SK-N-SH treated with all-trans-retinoic acid at 6 μM for 48 hours (cell line): ENCODE data around the gene PPEF1.
A peak's percentile ranks its signal among the peaks of the same experiment; 100 is the strongest.

Experiments used
- ATAC-seq: fragments of 200-7000 bp; cut with Tn5 transposase; 3 replicates; pipeline ENCODE4 v1.9.1; 2020; ENCODE audit warnings: mild to moderate bottlenecking, moderate library complexity
- ARNTL ChIP-seq: fragments of 450-650 bp; formaldehyde crosslinking; IDR thresholded peaks from 2 replicates; pipeline ENCODE4 v1.5.0; 2020; ENCODE audit warnings: low read depth, mild to moderate bottlenecking, moderate library complexity, borderline replicate concordance
- BACH2 ChIP-seq: fragments of 250-450 bp; sonication (Bioruptor Pico); IDR thresholded peaks from 2 replicates; pipeline ENCODE4 v1.9.0; 2021; ENCODE audit warnings: mild to moderate bottlenecking, borderline replicate concordance
- CSDC2 ChIP-seq: fragments of 250-450 bp; sonication (Bioruptor Pico); IDR thresholded peaks from 2 replicates; pipeline ENCODE4 v1.5.0; 2020; ENCODE audit warnings: mild to moderate bottlenecking, moderate library complexity
- CSRNP3 ChIP-seq: fragments of 250-450 bp; sonication (Bioruptor Pico); IDR thresholded peaks from 2 replicates; pipeline ENCODE4 v1.5.1; 2021; ENCODE audit warnings: mild to moderate bottlenecking, moderate library complexity
- ESRRG ChIP-seq: fragments of 250-450 bp; sonication (Bioruptor Pico); IDR thresholded peaks from 2 replicates; pipeline ENCODE4 v1.6.1; 2021; ENCODE audit warnings: mild to moderate bottlenecking
- GLIS3 ChIP-seq: fragments of 250-450 bp; sonication (Bioruptor Pico); IDR thresholded peaks from 2 replicates; pipeline ENCODE4 v1.5.0; 2020; ENCODE audit warnings: mild to moderate bottlenecking, moderate library complexity
- ISL1 ChIP-seq: fragments of 250-450 bp; sonication (Bioruptor Pico); IDR thresholded peaks from 2 replicates; pipeline ENCODE4 v2.1.2; 2022; ENCODE audit warnings: mild to moderate bottlenecking, moderate library complexity
- OSR1 ChIP-seq: fragments of 250-450 bp; sonication (Bioruptor Pico); IDR thresholded peaks from 2 replicates; pipeline ENCODE4 v1.8.0; 2022; ENCODE audit warnings: moderate library complexity, mild to moderate bottlenecking, inconsistent platforms
- PATZ1 ChIP-seq: fragments of 250-450 bp; sonication (Bioruptor Pico); IDR thresholded peaks from 2 replicates; pipeline ENCODE4 v1.8.0; 2020; ENCODE audit warnings: mild to moderate bottlenecking, moderate library complexity, borderline replicate concordance
- POU6F1 ChIP-seq: fragments of 250-450 bp; sonication (Bioruptor Pico); IDR thresholded peaks from 2 replicates; pipeline ENCODE4 v1.8.0; 2021; ENCODE audit warnings: low read depth, mild to moderate bottlenecking, moderate library complexity, borderline replicate concordance
- PPARA ChIP-seq: fragments of 250-450 bp; sonication (Bioruptor Pico); IDR thresholded peaks from 2 replicates; pipeline ENCODE4 v1.5.0; 2020; ENCODE audit warnings: mild to moderate bottlenecking, borderline replicate concordance
- RARB ChIP-seq: fragments of 250-450 bp; sonication (Bioruptor Pico); IDR thresholded peaks from 2 replicates; pipeline ENCODE4 v1.8.0; 2021; ENCODE audit warnings: mild to moderate bottlenecking, moderate library complexity
- TCF4 ChIP-seq: fragments of 250-450 bp; sonication (Bioruptor Pico); IDR thresholded peaks from 2 replicates; pipeline ENCODE4 v1.8.0; 2021; ENCODE audit warnings: mild to moderate bottlenecking, moderate library complexity, borderline replicate concordance
- TOX ChIP-seq: fragments of 250-450 bp; sonication (Bioruptor Pico); IDR thresholded peaks from 2 replicates; pipeline ENCODE4 v1.8.0; 2021; ENCODE audit warnings: mild to moderate bottlenecking, moderate library complexity, borderline replicate concordance
- ZC3H10 ChIP-seq: fragments of 250-450 bp; sonication (Bioruptor Pico); IDR thresholded peaks from 2 replicates; pipeline ENCODE4 v1.5.1; 2021; ENCODE audit warnings: mild to moderate bottlenecking, moderate library complexity
- ZFP3 ChIP-seq: fragments of 250-450 bp; sonication (Bioruptor Pico); IDR thresholded peaks from 2 replicates; pipeline ENCODE4 v1.5.0; 2020; ENCODE audit warnings: mild to moderate bottlenecking, moderate library complexity
- ZFP30 ChIP-seq: fragments of 450-650 bp; formaldehyde crosslinking; IDR thresholded peaks from 2 replicates; pipeline ENCODE4 v1.5.0; 2022; ENCODE audit warnings: mild to moderate bottlenecking, moderate library complexity
- ZNF565 ChIP-seq: fragments of 450-650 bp; formaldehyde crosslinking; conservative IDR thresholded peaks from 2 replicates; pipeline ENCODE4 v1.5.0; 2020; ENCODE audit warnings: low read depth, mild to moderate bottlenecking, moderate library complexity
- ZNF70 ChIP-seq: fragments of 450-650 bp; formaldehyde crosslinking; IDR thresholded peaks from 2 replicates; pipeline ENCODE4 v1.5.0; 2020; ENCODE audit warnings: mild to moderate bottlenecking, moderate library complexity
- ZNF8 ChIP-seq: fragments of 450-650 bp; formaldehyde crosslinking; IDR thresholded peaks from 2 replicates; pipeline ENCODE4 v1.5.0; 2020; ENCODE audit warnings: mild to moderate bottlenecking, moderate library complexity
- TF ChIP-seq, protein P1 (sequence below): fragments of 250-450 bp; sonication (Bioruptor Pico); IDR thresholded peaks from 2 replicates; pipeline ENCODE4 v1.5.0; 2020; ENCODE audit warnings: mild to moderate bottlenecking, moderate library complexity

Gene PPEF1

GRCh38 chrX:18792828-18793227 is 85.4 kb downstream of the PPEF1 start (continued):
- TF ChIP-seq, protein P1, sequence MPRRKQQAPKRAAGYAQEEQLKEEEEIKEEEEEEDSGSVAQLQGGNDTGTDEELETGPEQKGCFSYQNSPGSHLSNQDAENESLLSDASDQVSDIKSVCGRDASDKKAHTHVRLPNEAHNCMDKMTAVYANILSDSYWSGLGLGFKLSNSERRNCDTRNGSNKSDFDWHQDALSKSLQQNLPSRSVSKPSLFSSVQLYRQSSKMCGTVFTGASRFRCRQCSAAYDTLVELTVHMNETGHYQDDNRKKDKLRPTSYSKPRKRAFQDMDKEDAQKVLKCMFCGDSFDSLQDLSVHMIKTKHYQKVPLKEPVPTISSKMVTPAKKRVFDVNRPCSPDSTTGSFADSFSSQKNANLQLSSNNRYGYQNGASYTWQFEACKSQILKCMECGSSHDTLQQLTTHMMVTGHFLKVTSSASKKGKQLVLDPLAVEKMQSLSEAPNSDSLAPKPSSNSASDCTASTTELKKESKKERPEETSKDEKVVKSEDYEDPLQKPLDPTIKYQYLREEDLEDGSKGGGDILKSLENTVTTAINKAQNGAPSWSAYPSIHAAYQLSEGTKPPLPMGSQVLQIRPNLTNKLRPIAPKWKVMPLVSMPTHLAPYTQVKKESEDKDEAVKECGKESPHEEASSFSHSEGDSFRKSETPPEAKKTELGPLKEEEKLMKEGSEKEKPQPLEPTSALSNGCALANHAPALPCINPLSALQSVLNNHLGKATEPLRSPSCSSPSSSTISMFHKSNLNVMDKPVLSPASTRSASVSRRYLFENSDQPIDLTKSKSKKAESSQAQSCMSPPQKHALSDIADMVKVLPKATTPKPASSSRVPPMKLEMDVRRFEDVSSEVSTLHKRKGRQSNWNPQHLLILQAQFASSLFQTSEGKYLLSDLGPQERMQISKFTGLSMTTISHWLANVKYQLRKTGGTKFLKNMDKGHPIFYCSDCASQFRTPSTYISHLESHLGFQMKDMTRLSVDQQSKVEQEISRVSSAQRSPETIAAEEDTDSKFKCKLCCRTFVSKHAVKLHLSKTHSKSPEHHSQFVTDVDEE (CRISPR knock-in tag), result no peak
- TF ChIP-seq RARB (CRISPR knock-in tag), result no peak

DNA sequence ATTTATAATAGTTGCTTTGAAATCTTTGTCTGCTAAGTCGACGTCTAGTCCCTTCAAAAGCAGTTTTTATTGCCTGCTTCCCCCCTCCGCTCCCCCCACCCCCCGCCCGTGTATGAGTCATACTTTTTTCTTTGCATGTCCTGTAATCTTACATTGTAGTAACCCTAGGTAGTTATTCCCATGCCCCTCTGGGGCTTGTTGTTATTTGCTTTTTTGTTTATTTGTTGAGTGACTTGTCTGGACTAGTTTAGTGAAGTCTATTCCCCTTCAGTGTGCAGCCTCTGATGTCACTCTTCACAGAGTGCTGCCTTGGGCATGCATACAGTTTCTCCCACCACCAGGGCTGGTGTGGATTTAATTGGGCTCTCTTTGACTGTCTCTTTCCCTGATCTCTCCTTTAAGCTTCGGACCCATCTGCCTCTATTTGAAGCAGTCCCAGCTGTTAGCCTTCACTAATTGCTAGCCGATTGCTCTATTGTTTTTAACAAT is 86.2 kb downstream of the PPEF1 start:
- TF ChIP-seq, protein P1 (CRISPR knock-in tag), result no peak
- TF ChIP-seq TOX (CRISPR knock-in tag) (no peak), ZNF70 (CRISPR knock-in tag) (no peak), TCF4 (CRISPR knock-in tag) (no peak), ZNF565 (CRISPR knock-in tag) (no peak), CSRNP3 (CRISPR knock-in tag) (no peak), PATZ1 (CRISPR knock-in tag) (no peak), ZFP30 (CRISPR knock-in tag) (no peak), GLIS3 (CRISPR knock-in tag) (no peak), OSR1 (CRISPR knock-in tag) (no peak), ARNTL (CRISPR knock-in tag) (no peak), ZC3H10 (CRISPR knock-in tag) (no peak)
- peak; percentile 80 for ATAC-seq

GRCh38 chrX:18797141-18797540 is 89.7 kb downstream of the PPEF1 start:
- no peak for ATAC-seq
- TF ChIP-seq ARNTL (CRISPR knock-in tag) (no peak), ZNF565 (CRISPR knock-in tag) (no peak), TCF4 (CRISPR knock-in tag) (no peak), ZFP3 (CRISPR knock-in tag) (no peak), ISL1 (CRISPR knock-in tag) (no peak), OSR1 (CRISPR knock-in tag) (no peak), CSRNP3 (CRISPR knock-in tag) (no peak), POU6F1 (CRISPR knock-in tag) (no peak), RARB (CRISPR knock-in tag) (no peak), BACH2 (CRISPR knock-in tag) (no peak), GLIS3 (CRISPR knock-in tag) (no peak), PPARA (CRISPR knock-in tag) (no peak), ZFP30 (CRISPR knock-in tag) (no peak), CSDC2 (CRISPR knock-in tag) (no peak), ZNF8 (CRISPR knock-in tag) (no peak), ESRRG (CRISPR knock-in tag) (no peak)
- TF ChIP-seq, protein P1 (CRISPR knock-in tag), result no peak
